ENCODE data around the gene TREML4.

Gene TREML4

GRCh38 chr6:41288030-41288753 lies 60.0 kb downstream of the TREML4 start:
- no peak for DNase-seq

All from stimulated activated CD4-positive, alpha-beta T cell treated with anti-CD3 and anti-CD28 coated beads, Interleukin-4, amount 100 ng/mL, for 1 hour (primary cell).